HG02678 (cell line): ENCODE measurements around the gene NLE1.
"Not testable (repeated sequence)": the region's sequence is repeated elsewhere in the genome, so short reads cannot be mapped to it uniquely, and the experiment has no call there.

Experiments used
- ATAC-seq: cut with Tn5 transposase; IDR thresholded peaks from one replicate; pipeline ENCODE4 v1.9.1; 2021; ENCODE audit warnings: mild to moderate bottlenecking, moderate library complexity; ENCODE audit not compliant: unreplicated experiment

Gene NLE1

GRCh38 chr17:35129973-35130351 is 12.1 kb downstream of the NLE1 start:
- ATAC-seq, result no peak

DNA sequence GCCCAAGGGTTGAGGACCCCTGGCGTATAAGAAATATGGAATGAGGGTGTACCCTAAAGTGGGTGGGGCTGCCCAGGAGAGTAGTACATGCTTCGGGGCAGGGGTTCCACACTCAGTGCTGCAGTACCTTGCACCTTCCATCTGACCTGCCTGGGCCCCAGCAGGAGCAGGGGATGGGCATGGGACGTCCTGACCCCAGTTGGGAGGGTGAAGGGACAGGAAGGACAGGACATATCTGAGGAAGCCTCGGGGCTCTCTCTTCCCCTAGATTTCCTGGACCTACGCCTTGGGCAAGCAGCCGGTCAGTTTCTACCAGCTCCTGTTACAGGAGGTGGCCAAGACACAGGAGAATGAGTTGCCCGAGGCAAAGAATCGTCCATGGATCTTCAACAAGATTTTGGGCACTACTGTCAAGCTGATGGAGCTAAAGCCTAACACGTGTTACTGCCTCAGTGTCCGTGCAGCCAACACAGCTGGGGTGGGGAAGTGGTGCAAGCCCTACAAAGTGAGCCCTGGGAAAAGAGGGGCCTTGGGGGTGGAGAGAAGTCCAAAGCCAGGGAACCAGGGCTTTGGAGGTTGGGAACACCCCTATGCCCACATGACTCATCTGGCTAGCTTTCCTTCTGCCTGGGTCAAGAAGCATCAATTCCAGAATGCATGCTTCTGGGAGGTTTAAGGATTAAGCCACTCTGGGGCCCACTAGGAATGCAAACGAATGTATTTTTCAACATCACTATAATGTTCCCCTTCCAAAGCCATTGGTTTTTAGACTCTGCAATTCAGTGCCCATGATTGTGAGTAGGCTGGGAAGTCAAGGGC is 12.7 kb downstream of the NLE1 start:
- ATAC-seq, result no peak

DNA sequence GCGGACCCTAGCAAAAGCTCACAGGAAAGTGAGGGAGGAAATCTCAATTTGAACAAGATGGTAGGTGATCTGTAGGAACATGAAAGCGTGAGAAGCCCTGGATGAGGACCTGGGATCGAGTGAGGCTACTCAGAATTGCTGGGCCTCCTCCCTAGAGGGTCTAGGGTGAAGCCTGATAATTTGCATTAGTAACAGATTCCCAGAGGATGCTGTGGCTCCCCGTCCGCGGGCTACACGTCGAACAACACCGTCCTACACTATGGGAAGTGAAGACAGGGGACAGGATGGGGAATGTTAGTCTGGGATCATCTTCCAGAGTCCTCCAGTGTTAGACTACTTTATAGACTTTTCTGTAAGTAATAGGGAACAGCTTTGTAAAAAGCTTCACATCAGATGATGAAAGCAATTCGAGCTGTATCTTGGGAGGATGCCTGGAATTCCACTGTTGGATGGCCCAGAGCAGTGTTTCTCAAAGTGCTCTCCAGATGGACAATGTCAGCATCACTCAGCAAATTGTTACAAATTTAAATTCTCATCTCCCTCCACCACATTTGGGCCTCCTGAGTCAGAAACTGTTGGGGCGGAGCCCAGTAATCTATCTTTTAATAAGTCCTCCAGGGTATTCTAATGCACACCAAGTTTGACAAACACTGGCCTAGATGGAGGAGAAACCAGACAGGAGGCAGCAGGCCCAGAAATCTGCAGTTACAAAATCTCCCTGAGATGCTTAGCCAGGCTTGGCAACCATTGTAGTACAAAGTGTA is 14.2 kb downstream of the NLE1 start:
- ATAC-seq, result no peak

DNA sequence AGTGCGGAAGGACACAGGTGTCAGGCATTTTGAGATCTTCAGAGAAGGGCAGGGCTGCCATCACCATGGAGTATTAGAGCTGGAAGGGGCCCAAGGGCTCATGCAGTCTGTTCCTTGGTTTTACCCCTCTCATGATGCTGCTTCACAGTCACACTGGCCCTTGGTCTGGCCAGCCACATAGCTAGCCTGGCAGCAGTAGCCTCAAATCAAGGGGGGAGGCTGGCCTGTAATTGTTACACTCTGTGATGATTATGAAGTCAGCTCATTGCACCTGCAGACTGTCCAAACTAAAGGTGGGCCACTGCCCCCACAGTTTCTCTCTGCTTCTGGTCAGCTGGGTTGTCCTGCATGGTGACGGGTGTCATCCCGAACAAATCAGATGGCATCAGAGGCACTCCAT is 20.8 kb downstream of the NLE1 start, which contains the start of gene FNDC8:
Gene FNDC8, plus strand, starts transcription at position 301 of the 400 bp plus-strand sequence. Its CDS starts 79 bp downstream, at position 380.
- ATAC-seq, result no peak

GRCh38 chr17:35119370-35120165 is 22.5 kb downstream of the NLE1 start, which contains the start of gene RAD51D:
TSS of gene RAD51D (minus strand) at chr17:35119860. CDS start at chr17:35119613, 247 bp downstream.
- peak; percentile 82 for ATAC-seq

DNA sequence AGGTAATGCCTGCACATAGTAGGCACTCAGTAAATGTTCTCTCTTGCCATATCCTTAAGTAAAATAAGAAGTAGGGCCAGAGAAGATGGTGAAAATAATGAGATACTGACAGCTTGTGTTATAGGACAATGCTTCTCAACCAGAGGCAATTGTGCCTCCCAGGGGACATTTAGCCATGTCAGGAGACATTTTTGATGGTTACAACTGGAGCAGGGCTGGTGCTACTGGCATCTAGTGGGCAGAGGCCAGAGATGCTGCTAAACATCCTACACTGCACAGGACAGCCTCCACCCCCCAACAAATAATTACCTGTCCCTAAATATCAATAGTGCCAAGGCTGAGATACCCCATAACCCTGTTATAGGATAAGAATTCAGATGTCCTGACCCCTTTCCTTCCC is 24.1 kb downstream of the NLE1 start:
- no peak for ATAC-seq

DNA sequence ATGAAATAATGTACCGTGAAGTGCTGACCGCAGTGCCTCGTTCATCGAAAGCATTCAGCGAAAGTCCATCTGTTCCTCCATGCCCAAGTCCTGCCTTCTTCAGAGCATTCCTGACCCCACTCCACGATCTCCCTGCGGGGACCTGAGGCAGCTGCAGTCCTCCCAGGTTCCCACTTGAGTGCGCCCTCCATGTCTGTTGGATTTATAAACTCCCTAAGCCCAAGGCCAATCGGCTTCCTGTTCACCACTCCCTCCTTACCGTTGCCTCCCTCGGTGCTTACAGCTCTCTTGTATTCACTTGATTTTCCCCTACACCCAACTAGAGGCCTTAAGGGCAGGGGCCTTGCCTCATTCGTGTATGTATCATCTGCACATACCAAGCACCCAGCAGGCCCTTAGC is 25.3 kb downstream of the NLE1 start:
- no peak for ATAC-seq

DNA sequence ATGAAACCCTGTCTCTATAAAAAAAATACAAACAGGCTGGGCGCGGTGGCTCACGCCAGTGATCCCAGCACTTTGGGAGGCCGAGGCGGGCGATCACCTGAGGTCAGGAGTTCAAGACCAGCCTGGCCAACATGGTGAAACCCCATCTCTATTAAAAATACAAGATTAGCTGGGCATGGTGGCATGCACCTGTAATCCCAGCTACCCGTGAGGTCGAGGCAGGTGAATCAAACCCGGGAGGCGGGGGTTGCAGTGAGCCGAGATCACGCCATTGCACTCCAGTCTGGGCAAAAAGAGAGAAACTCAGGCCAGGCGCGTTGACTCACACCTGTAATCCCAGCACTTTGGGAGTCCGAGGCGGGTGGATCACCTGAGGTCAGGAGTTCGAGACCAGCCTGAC is 31.3 kb downstream of the NLE1 start:
- ATAC-seq, result not testable (repeated sequence)

GRCh38 chr17:35104844-35105450 is 37.2 kb downstream of the NLE1 start:
- ATAC-seq, result no peak

DNA sequence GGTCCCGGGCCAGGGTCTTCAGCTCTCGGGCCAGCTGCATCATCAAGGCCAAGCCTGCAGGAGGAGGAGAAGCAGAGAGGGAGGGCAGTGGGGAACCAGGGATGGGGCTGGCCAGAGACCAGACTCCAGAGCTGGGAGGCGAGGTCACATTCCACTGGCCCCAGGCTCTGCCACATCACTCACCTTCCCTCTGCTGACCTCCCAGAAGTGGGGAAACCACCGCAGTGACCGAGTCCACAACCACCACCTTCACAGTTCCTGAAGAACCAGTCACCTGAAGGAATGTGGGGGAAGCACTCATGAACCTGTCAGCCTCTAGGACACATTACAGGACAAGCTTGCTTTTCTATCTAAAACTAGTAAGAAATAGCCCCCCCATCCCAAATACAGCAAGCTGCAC is 38.8 kb downstream of the NLE1 start:
- no peak for ATAC-seq

DNA sequence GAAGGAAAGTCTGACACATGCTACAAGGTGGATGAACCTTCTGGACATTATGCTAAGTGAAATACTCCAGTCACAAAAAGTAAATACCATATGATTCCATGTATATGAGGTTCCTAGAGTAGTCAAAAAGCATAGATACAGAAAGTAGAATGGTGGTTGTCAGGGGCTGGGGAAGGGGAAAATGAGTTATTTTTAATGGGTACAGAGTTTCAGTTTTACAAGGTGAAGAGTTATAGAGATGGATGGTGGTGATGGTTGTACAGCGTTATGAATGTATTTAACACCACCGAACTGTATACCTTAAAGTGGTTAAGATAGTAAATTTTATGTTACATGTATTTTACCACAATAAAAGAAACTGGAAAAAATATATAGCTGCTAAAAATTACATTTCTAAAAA is 40.4 kb downstream of the NLE1 start:
- no peak for ATAC-seq

GRCh38 chr17:35101036-35101435 is 41.1 kb downstream of the NLE1 start:
- ATAC-seq, result no peak

DNA sequence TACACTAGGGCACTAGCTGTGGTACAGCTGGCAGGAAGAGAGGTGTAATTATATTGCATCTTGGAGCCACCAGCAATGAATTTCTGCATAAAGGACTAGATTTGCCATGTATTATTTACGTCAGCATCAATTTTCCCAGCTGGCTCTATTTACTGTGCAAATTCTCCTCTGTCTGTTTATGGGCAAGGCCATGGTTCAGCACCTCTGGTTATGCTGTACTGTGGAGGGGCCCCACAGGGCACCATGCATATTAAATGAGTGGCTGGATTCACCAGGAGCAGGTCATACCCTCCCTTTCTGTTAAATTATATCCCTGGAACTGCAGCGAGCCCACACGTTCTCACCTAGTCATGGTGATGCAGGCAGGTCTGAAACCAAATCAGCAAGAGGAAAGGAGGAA is 42.2 kb downstream of the NLE1 start:
- ATAC-seq, result no peak

DNA sequence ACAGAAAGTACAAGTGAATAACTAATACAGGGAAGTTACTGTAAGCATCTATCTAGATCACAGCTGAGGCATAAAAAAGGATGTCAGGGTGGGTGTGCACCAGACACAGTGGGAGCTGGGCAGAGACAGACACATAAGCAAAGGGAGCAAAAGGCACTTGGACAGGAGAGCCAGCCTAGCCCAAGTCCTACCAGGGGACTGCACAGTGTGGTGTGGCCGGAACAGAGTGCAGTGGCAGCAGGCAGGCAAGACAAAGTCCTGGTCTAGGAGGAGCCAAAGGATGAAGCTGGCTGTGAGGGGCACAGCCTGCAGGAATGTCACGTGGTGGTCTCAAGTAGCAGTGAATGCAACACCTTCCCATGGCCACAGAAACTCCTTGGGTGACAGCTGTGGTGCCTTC is 44.3 kb downstream of the NLE1 start:
- ATAC-seq, result no peak

DNA sequence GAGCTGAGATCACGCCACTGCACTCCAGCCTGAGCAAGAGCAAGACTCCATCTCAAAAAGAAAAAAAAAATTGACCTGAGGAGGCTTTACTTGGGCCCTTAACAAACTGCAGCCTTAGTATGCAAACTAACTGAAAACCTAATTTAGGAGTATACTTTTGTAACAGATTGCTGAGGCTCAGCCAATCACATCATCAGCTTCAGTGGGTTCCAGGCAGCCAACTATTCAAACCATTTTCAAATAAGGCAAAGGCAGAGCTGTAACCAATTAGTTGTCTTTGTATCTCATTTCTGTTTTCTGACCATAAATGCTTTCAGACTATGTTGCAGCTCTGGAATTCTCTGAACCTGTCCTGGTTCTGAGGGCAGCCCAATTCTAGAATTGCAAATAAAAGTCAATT is 46.4 kb downstream of the NLE1 start:
- no peak for ATAC-seq

- no peak for ATAC-seq
Observed at GRCh38 chr17:35094902-35095301, 47.2 kb downstream of the NLE1 start.

GRCh38 chr17:35090707-35091106 is 51.4 kb downstream of the NLE1 start:
- ATAC-seq, result not testable (repeated sequence)

- ATAC-seq, result no peak
Observed at GRCh38 chr17:35089586-35090296, 52.4 kb downstream of the NLE1 start.

- peak; percentile 70 for ATAC-seq
Observed at GRCh38 chr17:35088881-35089585, 53.1 kb downstream of the NLE1 start.
